Activated naive CD4-positive, alpha-beta T cell (primary cell): Measurements from ENCODE around the gene GYG1.
A peak's percentile ranks its signal among the peaks of the same experiment; 100 is the strongest.
"Not testable (repeated sequence)": the region's sequence is repeated elsewhere in the genome, so short reads cannot be mapped to it uniquely, and the experiment has no call there.

Experiments used
- DNase-seq, 4 experiments: peaks; one replicate each; lab custom pipeline; 2025; lab: John Stamatoyannopoulos, UW

The GYG1 gene

DNA sequence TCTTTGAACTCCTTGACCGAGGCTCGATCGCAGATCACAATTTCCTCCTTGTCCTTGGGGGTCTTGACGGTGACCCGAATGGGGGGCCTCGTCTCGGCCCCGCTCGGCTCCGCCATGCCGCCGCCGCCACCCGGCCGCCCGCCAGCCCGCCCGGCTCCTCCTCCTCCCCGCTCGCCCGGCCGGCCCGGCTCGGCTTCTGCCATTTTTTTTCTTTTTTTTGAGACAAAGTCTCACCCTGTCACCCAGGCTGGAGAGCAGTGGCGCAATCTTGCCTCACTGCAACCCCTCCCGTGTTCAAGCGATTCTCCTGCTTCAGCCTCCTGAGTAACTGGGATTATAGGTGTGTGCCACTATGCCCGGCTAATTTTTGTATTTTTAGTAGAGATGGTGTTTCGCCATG is 3.8 kb upstream of the GYG1 start:
- DNase-seq: not testable (repeated sequence)

GRCh38 chr3:148990236-148990635 is 1.1 kb upstream of the GYG1 start:
- DNase-seq: no peak

DNA sequence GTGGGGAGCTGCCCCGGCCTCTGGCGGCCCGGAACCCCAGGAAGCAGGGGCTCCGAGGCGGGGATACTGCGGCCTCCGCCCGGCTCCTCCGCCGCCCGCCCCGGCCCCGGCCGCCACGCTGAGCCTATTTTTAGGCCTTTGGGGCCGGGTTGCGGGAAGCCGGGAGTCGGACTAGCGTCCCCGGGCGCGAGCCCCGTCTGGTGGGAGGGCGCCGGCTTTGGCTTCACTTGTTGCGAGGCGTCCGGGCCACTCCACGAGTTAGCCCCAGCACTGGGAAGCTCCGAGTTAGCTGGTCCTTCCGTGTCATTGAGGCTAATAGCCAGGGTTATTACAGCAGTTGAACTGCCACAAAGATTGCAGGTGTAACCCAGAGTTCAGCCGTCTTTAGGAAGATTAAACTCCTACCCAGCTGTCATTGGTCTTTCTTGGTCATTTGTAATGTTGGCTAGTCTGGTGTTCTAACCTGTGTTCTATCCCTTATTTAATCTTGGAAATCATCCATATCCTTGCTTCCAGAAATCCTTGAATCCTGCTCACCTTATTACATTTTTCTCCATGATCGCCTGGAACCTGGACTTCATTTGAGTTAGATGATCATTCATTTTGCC is 791 bp downstream of the GYG1 start:
- DNase-seq: peak in 1 of 4 experiments; percentile 17

- no peak for DNase-seq
These were observed 1.4 kb downstream of the GYG1 start for GRCh38 chr3:148992635-148993255.

DNA sequence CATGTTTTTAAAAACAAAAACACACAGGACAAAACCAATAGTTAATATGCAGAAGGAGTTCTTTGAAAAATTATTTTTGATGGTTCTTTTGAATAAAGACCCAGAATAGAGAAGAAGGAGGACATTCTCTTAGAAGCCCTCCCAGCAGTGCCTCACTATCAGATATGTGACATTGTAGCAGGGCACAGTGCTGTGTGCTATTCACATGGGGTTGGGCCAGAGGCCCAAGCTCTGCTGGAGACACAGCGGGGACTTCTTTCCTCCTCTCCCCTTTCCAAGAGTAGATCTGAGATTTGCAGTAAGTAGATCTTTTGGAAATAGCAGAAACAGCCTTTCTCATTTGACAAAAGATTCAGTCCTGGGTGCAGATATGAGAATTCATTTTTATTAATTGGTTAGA is 6.3 kb downstream of the GYG1 start:
- DNase-seq: no peak

GRCh38 chr3:148998297-148998696 is 7.0 kb downstream of the GYG1 start:
- no peak for DNase-seq

DNA sequence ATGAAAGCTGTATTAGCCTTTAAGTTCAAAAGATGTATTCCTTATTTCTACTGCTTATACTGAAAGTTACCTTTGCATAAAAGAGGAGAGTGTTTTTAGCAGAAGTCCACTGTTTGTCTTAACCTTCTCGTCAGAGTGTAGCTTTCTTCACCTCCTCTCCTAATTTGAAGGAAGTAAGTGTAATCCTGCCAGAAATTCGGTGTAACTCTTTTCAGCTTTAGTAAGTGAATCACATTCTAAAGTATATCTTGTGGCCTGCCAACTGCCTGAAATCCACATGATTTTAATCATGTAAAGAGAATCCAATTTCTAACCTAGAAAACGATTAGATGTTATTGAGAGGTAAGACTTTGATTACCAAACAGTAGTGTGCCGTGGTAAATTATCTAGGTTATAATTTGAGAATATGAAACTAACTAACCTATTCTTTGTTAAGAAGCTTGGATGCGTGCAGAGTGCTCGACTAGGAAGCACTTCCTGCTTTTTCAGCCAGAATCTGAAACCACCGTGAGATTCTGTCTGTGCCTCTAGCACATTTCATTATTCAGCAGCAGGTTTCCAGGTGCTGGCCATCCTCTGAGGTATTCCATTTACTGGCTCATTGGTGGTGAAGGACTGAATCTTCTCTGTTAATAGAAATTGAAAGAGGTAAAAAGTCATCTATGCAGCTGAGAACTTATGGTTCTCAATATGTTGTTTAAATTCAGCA is 7.5 kb downstream of the GYG1 start:
- no peak for DNase-seq

DNA sequence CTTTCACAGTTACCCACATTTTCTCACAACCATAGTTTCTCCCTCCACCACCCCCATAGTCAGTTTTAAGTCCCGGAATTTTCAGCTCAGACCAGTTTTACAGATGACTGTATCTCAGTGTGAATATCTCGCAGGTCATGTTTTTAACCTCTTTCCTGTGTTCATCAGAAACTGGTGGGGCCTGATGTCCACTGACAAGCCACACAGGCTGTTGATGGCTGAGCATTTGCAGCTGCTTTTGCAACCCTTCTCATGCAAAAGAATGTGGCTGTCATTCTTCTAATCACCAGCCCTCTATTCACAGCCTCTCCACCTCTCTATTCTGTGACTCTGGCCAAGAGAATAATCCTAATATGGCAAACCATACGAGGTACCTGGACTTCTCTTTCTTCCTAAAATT is 8.5 kb downstream of the GYG1 start:
- no peak for DNase-seq

DNA sequence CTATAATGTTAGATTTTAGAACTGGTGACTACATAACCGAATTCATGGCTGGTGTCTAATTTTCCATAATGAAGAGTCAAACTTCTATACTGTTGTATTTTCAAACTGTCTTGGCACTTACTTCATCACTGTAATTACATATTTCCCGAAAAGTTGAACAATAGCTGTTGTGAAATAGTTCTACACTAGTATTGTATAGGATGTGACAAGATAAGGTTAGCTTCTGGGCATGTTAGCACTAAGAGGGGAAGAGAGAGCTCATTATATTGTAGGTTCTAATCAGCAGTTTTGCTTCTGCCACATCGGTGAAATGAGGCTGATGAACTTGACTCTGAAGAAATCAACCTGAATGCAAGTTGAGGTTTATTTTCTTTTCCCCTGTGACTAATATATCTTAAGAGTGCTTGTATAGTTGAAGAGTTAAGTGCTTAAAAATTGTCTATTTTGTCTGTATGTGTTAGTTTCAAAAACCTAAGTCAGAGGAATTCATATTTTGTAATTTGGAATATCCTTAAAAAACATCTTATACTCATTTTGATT is 8.9 kb downstream of the GYG1 start:
- no peak for DNase-seq

DNA sequence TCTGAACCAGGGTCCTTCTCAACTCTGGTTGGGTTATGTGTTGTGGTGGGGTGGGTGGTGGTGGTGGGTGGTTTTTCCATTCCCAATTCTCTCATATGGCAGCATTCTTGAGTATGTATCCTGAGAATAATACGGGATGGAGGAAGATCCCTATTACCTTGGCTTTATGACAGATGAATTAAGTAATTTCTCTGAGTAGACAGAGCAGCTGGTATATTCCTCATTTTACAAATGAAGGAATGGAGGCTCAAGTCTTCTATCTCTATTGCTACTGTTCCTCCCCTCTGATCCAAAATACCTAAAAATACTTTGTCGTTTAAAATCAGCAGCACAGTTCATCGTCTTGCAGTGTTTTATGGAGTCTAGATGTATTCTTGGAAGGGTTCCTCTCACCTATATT is 10.4 kb downstream of the GYG1 start:
- no peak for DNase-seq

DNA sequence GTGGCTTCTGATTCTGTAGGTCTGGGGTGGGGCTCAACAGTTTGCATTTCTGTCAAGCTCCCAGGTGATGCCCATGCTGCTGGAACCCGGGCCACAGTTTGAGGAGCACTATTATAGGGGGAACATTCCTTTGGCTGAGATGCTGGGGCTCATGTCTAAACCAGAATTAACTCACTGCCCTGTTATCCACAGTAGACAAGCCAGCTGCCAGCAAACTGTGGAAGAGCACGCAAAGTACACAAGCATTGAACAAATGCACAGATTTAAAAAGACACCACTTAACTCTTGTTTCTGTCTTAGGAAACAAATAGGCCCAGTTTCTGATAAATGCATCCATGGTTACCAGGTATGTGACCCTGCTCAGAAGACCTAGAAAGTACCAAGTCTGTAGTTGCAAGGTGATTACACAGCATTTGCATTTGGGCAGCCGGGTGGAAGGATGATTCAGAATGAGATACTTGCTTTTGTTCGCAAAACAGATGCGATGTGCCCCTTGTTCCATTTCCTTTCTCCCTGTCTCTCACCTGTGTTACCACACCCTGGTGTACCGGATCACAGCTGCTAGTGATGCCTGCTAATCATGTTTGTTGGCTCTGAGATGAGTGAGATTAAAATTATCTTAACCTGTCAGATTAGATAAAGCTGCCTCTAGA is 12.4 kb downstream of the GYG1 start:
- no peak for DNase-seq

- no peak for DNase-seq
These were observed 13.3 kb downstream of the GYG1 start for GRCh38 chr3:149004622-149005021.

DNA sequence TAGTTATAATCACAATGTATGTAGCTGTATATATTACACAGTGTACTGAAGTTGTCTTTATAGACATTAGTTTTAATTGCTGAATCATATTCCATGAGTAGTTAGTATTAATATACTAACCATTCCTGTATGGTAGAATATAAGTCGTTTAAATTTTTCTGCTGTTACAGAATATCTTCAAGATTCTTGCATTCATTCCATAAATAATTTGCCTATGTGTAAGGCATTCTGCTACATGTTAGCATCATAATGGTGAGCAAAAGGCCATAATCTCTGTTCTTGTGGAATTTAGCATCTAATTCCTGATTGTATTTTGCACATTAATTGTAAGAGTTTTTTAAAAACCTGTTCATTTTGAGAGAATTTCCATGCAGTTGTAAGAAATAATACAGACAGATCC is 14.1 kb downstream of the GYG1 start:
- no peak for DNase-seq

- no peak for DNase-seq
These were observed 16.4 kb downstream of the GYG1 start for GRCh38 chr3:149007567-149008257.

GRCh38 chr3:149009732-149010131 is 18.4 kb downstream of the GYG1 start:
- DNase-seq: no peak

DNA sequence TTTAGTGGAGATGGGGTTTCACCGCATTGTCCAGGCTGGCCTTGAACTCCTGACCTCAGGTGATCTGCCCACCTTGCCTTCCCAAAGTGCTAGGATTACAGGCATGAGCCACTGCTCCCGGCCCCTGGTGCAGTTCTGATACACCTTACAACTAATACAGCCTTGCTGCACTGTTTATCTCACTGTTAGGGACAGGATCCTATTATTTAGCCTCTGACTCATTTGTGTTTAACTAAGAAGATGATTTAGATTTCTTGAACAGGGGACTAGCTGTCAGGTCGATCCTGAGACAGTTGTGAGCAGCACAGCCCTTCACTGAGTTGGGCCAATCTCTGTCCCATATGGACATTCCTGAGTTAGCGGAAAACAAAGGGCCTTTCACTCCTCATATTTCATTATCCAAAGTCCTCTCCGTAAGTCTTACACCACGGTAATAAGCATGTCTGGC is 19.2 kb downstream of the GYG1 start:
- DNase-seq: no peak

- no peak for DNase-seq
These were observed 19.6 kb downstream of the GYG1 start for GRCh38 chr3:149010966-149011365.

- DNase-seq: no peak
These were observed 20.3 kb downstream of the GYG1 start for GRCh38 chr3:149011676-149012075.

DNA sequence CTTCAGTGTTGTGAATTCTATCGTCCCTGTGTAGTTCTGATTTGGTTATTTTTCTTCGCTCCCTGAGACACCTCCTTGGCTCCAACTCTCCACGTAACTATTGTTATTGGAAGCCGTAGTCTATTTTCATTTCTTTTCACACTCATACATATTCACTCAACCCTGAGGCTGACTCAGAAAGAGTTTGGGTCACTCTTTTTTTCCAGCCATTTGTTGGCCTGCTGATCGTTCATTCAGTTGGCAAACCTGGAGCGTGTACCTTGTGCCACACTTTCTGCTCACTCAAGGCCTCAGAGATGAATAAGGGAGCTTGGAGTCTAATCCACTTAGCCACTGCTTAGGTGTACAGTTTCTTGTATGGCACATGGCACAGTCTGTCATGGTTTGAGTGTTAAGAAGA is 22.4 kb downstream of the GYG1 start:
- DNase-seq: no peak

DNA sequence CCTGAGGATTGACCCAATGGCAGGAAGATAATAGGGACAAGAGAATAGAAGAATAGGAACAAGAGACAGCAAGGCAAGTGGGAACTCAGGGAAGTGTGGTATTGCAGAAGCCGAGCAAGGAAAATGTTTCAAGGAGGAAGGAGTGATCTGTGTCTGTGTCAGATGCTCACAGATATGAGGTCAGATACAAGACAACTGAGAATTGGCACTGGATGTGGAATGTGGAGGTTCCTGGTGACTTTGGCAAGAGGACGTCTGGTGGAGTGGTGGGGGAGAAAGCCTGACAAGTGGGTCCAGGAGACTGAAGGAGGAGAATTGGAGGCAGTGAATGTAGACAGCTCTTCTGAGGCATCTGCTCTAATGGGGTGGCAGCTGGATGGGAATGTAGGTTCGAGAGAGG is 24.1 kb downstream of the GYG1 start:
- no peak for DNase-seq

DNA sequence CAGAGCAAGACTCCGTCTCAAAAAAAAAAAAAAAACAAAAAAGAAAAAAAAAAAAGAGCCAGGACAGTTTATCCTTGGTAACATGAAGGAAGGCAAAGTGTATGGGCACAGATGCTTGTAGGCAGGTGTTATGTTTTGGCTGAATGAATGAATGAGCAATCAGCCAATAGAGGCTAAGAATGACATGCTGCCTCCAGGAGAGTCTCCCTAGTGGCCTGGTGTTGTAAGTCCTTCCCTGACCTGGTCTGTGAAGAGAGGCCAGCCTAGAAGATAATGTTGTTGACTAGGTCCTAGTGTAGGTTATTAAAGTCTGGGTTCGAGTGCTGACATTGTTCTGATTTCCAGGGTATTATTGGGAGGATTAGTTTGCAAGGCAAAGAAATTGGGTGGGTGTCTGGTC is 24.9 kb downstream of the GYG1 start:
- no peak for DNase-seq
